Adrenal gland (tissue), 5 donors: ENCODE measurements around the gene MICAL3.

Source experiments
- CTCF ChIP-seq, 6 experiments: fragments of 450-650 bp in 4 of 6; fragments of 200-600 bp in 2 of 6; sonication (generic) in 1 of 6; IDR thresholded peaks; 1 replicate in 5 of 6; 2 replicates in 1 of 6; pipeline versions ENCODE4 v1.5.1 to v1.8.0; 2016 to 2021; ENCODE audit warnings: antibody characterized with exemption in 6 of 6, mild to moderate bottlenecking in 2 of 6, moderate library complexity in 1 of 6
- POLR2A ChIP-seq, 2 donors: fragments of 450-650 bp; IDR thresholded peaks; one replicate each; pipeline ENCODE4 v1.6.1; 2017; ENCODE audit warnings: antibody characterized with exemption in 2 of 2, mild to moderate bottlenecking in 2 of 2, moderate library complexity in 1 of 2
- donor health status: DM: no; HTN: no; CAD: no.

GRCh38 chr22:17832665-17833064 lies 191.7 kb downstream of the MICAL3 start:
- TF ChIP-seq CTCF (IDR thresholded peaks at IDR 0.05) (no peak), POLR2A (IDR thresholded peaks at IDR 0.05) (no peak)
